Progenitor cell of endocrine pancreas (in vitro differentiated cells): ENCODE data around the gene IL2RG. TPM values are rescaled to one million over a fixed set of nuclear protein-coding genes. Genes with fewer than 3 reads are reported as not detected.

Experiments used
- DNase-seq: peaks from one replicate; pipeline ENCODE4 v3.0.0; 2021; ENCODE audit warnings: low spot score; ENCODE audit not compliant: unreplicated experiment
- H3K27ac Mint-ChIP-seq: 2 replicates; pipeline ENCODE4 v1.8.0; 2021; ENCODE audit warnings: mild to moderate bottlenecking, moderate library complexity, mixed read lengths
- H3K27me3 Mint-ChIP-seq: 2 replicates; pipeline ENCODE4 v1.8.0; 2021; ENCODE audit warnings: mixed read lengths
- H3K36me3 Mint-ChIP-seq: 2 replicates; pipeline ENCODE4 v1.8.0; 2022; ENCODE audit warnings: mixed read lengths; ENCODE audit not compliant: insufficient read depth
- H3K4me1 Mint-ChIP-seq: 2 replicates; pipeline ENCODE4 v1.8.0; 2021; ENCODE audit warnings: low read depth, mixed read lengths
- H3K4me3 Mint-ChIP-seq: 2 replicates; pipeline ENCODE4 v1.8.0; 2021; ENCODE audit warnings: low read depth, mild to moderate bottlenecking, moderate library complexity, mixed read lengths
- H3K9me3 Mint-ChIP-seq: 2 replicates; pipeline ENCODE4 v1.8.0; 2021; ENCODE audit warnings: low read depth, mixed read lengths
- CTCF ChIP-seq: fragments of 200-600 bp; sonication (generic); IDR thresholded peaks from one replicate; pipeline ENCODE4 v1.5.0; 2021; ENCODE audit warnings: antibody characterized with exemption, mild to moderate bottlenecking; ENCODE audit not compliant: unreplicated experiment
- total RNA-seq: library from RNA; stranded (reverse); gene quantifications from 2 replicates; pipeline ENCODE4 v1.2.1, GENCODE V29; 2021

IL2RG gene
- total RNA-seq, 1 donor from 2014 or later, result 0.41 TPM

DNA sequence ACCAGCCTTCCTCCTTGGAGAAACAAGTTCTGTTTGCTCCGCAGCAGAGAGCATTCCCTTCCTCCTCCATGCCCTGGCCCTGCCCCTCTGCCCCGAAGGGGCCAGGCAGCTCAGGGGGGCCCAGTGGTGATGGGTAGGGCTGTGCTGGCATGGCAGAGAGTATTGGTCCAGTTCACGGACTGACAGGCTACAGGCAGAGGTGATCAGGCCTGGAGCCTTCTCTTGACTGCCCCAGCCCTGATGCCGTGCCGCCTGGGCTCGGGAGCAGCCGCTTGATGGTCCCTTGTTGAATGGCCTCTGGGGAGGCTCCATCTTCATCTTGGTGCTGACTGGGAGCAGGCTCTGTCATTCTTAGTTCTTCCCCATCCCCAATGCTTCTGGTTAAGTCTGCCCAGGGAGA lies 42.8 kb upstream of the IL2RG start:
- DNase-seq, result no peak
- Mint-ChIP-seq H3K9me3 (peaks cover 13% of the 10 kb centered on the region), H3K27me3 (no peaks in the 10 kb centered on the region), H3K36me3 (peaks cover 3% of the 10 kb centered on the region), H3K27ac (no peak overlapping the region), H3K4me3 (no peak overlapping the region), H3K4me1 (no peaks in the 10 kb centered on the region)
- TF ChIP-seq CTCF, result no peak

GRCh38 chrX:71151366-71151765 lies 40.0 kb upstream of the IL2RG start:
- Mint-ChIP-seq H3K4me3 (no peak overlapping the region), H3K27ac (no peak overlapping the region), H3K27me3 (no peaks in the 10 kb centered on the region), H3K9me3 (peaks cover 9% of the 10 kb centered on the region), H3K4me1 (peaks cover 2% of the 10 kb centered on the region), H3K36me3 (peaks cover 2% of the 10 kb centered on the region)
- no peak for TF ChIP-seq CTCF
- DNase-seq, result no peak

DNA sequence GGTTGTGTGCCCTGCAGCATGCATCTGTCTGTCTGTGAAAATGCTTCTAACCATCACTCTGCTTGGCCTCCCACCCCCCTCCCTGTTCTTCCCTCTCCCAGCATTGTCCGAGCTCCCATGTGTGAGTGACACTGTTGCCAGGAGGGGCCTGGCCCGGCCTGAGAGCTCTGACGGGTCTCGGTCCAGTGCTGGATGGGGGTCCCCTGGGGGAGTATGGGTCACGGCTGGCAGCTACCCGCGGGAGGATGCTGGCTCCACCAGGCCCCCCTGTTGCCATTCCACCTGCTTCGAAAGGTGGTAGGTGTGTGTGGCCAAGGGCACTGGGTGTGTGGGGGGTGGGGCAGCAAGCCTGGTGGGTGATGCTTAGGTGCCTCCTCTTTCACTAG lies 36.9 kb upstream of the IL2RG start:
- TF ChIP-seq CTCF, result no peak
- Mint-ChIP-seq H3K4me1 (peaks cover 14% of the 10 kb centered on the region), H3K36me3 (peaks cover 1% of the 10 kb centered on the region), H3K4me3 (no peak overlapping the region), H3K9me3 (peaks cover 6% of the 10 kb centered on the region), H3K27me3 (no peaks in the 10 kb centered on the region), H3K27ac (no peak overlapping the region)
- no peak for DNase-seq

GRCh38 chrX:71147496-71148277 lies 36.3 kb upstream of the IL2RG start:
- no peak for TF ChIP-seq CTCF
- H3K4me1 Mint-ChIP-seq, result peaks cover 14% of the 10 kb centered on the region
- no peak overlapping the region for H3K4me3 Mint-ChIP-seq
- peaks cover 1% of the 10 kb centered on the region for H3K36me3 Mint-ChIP-seq
- H3K27me3 Mint-ChIP-seq, result no peaks in the 10 kb centered on the region
- H3K9me3 Mint-ChIP-seq, result peaks cover 6% of the 10 kb centered on the region
- H3K27ac Mint-ChIP-seq, result no peak overlapping the region
- DNase-seq, result no peak

- Mint-ChIP-seq H3K9me3 (peaks cover 6% of the 10 kb centered on the region), H3K36me3 (peaks cover 1% of the 10 kb centered on the region), H3K4me3 (peak within 1 kb of the TSS; percentile 65)
Measured at GRCh38 chrX:71144651-71145050, 33.3 kb upstream of the IL2RG start, which contains the start of gene NLGN3. TSS of gene NLGN3 (plus strand) at chrX:71144841. CDS start at chrX:71147750, 2,909 bp downstream.

More at GRCh38 chrX:71144651-71145050, 33.3 kb upstream of the IL2RG start, which contains the start of gene NLGN3:
- H3K27ac Mint-ChIP-seq, result peak within 1 kb of the TSS; percentile 0
- no peak for TF ChIP-seq CTCF
- H3K4me1 Mint-ChIP-seq, result peaks cover 14% of the 10 kb centered on the region
- no peaks in the 10 kb centered on the region for H3K27me3 Mint-ChIP-seq
- DNase-seq, result no peak
